SH-SY5Y (cell line): ENCODE measurements around the gene RNF217.

ENCODE experiments used
- GATA2 ChIP-seq: IDR thresholded peaks from 2 replicates; pipeline ENCODE4 v1.6.1; 2011; ENCODE audit warnings: mild to moderate bottlenecking, low read depth, low read length
- GATA3 ChIP-seq: IDR thresholded peaks from 2 replicates; pipeline ENCODE4 v1.6.1; 2011; ENCODE audit warnings: low read depth, mild to moderate bottlenecking, low read length, moderate library complexity

DNA sequence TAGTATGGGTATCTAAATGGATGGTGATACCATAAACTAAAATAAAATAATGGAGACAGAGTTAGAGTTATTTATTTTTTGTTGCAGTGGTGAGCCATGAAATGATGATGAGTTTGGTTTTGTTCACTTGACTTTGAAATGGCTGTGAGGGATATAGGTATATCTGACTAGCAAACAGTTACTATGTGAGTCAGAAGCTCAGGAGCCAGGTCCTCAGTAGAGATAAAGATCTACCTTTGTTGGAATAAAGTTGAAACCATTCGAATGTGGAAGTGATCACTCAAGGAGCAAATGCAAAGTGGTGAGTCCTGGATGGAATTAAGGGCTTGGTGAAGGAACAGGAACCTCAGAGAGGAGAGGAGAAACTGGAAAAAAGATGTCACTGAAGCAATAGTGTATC, 105.3 kb downstream of the RNF217 start:
- TF ChIP-seq GATA3 (no peak), GATA2 (no peak)
